ENCODE data around the gene MYO18A. TPM values are rescaled to one million over a fixed set of nuclear protein-coding genes. Genes with fewer than 3 reads are reported as not detected.

MYO18A gene
- total RNA-seq, 1 experiment from 2014 or later = 8.4 TPM

GRCh38 chr17:29050176-29050575 is 130.0 kb downstream of the MYO18A start:
- DNase-seq (ENCODE audit: low spot score) = no peak

- no peak for DNase-seq (ENCODE audit: low spot score)
Observed at GRCh38 chr17:29049541-29050145, 130.6 kb downstream of the MYO18A start.

DNA sequence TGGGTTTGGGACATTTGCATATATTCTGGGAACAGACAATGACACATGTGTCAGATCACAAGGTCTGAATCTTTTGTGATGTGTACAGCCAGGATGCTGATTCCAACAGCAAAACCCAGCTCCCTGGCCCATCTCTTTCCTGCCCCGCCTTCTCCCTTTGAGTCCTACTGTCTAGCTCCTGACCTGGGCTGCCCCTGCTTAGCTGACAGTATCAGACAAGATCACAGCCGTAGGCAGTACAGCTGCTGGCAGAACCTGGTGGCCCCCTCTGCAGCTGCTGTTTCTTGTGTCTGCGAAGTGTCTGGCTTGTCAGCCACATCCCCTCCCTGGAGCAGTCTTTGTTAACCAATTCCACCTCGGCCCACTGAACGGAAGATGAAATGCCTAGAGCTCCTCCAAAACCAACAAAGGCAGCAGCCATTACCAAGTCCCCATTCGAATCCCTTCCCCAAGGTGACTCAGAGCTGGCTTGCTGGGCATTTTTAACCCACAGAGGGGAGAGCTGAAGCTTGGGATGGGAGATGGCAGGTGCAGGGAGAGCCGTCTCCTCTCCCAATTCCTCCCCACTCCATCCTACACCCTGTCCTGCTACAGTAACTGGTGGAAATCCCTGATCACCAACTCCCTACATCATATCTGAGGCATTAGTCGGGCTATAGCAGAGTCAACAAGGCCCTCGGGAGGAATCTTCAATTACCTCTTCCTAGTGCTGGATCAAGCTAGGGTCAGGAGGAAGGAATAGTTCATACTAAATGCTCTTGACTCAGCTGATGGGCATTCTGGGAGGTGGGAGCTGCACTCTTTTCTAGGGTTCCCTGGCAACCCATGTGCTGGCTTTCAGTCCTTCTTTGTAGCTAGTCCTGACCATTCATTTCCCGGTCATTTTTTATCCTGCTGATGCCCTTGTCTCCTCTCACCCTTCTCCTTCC is 131.5 kb downstream of the MYO18A start:
- DNase-seq (ENCODE audit: low spot score) = no peak

DNA sequence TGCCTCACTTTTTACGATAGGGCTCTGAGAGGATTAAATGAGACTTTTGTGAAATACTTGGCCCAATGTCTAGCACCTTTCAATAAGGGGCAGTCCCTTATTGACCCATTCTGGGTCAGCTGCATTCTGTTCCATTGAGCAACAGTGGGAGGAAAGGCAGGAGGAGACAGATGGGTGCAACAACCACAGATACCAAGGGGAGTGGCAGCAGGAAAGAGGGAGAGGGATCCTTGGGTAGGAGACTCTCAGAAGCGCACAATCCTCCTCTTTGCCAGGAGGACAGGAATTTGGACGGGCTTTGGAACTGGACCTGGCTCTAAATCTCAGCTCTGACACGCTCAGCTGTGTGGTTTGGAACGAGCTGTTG is 133.7 kb downstream of the MYO18A start:
- DNase-seq (ENCODE audit: low spot score) = no peak

- no peak for DNase-seq (ENCODE audit: low spot score)
Observed at GRCh38 chr17:29045734-29046472, 134.3 kb downstream of the MYO18A start.

DNA sequence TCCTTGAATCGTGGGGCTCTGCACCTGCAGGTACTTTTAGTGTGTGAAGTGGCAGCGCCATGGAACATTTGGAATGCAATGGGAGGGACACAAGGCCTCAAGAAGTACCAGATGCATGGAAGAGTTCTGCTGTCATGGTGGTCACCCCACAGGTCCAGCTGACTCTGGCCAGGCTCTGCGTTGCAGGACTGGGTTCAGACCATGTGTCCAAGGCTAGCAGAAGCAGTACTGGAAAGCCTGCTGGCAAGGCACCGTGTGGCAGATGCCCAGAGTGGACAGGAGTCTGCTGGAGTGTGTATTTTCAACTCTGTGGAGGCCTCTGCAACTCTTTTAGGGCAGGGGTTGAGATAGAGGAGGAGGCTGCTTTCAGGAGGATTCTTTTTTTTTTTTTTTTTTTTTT is 135.2 kb downstream of the MYO18A start:
- DNase-seq (ENCODE audit: low spot score) = no peak

DNA sequence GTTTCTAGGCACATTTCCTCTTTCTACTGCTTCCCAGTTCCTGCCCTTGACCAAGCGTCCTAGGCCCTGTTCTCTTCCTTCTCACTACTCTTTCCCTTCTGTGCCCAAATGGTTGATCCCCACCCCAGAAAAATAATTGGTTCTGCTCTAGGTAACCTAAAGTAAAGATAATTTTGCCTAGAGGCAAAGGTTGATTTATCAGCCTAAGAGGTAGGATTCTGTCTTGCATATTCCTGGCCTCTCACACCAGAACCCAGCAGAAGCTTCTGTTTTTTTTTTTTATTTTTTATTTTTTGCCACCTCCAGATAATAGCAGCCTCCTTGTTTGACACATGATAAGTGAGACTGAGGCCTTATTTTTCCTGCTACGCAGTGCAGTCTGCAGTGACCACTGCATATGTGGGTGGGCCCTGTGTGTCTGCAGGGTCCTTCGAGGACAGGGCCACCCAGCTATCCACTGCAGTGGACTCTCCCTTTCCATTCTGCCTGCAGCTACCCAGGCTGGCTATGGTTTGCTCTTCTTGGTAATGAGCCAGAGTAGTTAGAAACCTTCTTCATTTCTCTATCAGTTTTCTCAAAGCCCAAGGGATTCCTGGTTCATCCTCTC is 136.6 kb downstream of the MYO18A start:
- no peak for DNase-seq (ENCODE audit: low spot score)

GRCh38 chr17:29042679-29043538 is 137.3 kb downstream of the MYO18A start, which contains the start of gene PIPOX:
Gene PIPOX, plus strand, starts transcription at chr17:29043141. Its CDS starts 85 bp downstream, at chr17:29043226.
- peak; percentile 51 for DNase-seq (ENCODE audit: low spot score)

- DNase-seq (ENCODE audit: low spot score) = no peak
Observed at GRCh38 chr17:29042026-29042678, 138.0 kb downstream of the MYO18A start.

GRCh38 chr17:29041571-29041970 is 138.6 kb downstream of the MYO18A start:
- no peak for DNase-seq (ENCODE audit: low spot score)

- DNase-seq (ENCODE audit: low spot score) = no peak
Observed at GRCh38 chr17:29041091-29041490, 139.1 kb downstream of the MYO18A start.

DNA sequence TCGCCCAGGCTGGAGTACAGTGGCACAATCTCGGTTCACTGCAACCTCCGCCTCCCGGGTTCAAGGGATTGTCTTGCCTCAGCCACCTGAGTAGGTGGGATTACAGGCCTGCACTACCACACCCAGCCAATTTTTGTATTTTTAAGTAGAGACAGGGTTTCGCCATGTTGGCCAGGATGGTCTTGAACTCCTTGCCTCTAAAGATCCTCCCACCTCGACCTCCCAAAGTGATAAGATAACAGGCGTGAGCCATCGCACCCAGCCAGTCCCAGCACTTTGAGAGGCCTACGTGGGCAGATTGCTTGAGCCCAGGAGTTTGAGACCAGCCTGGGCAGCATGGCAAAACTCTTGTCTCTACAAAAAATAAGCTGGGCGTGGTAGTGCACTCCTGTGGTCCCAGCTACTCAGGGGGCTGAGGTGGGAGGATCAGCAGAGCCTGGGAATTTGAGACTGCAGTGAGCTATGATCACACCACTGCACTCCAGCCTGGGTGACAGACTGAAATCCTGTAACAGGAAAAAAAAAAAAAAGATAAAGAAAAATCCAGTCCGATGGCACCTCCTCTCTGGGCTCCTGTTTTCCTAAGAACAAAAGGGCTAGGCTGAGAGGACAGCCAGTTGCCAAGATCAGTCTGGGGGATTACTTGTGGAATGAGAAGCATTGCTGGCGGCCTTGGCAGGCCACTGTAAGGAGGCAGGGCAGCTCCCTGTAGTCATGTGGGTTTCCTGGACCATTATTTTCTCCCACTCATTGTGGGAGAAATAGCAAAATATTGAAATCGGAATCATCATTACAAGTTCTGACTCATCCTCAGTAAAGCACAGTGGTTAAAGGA is 140.2 kb downstream of the MYO18A start:
- peak; percentile 55 for DNase-seq (ENCODE audit: low spot score)

- DNase-seq (ENCODE audit: low spot score) = no peak
Observed at GRCh38 chr17:29038085-29038795, 142.0 kb downstream of the MYO18A start.

DNA sequence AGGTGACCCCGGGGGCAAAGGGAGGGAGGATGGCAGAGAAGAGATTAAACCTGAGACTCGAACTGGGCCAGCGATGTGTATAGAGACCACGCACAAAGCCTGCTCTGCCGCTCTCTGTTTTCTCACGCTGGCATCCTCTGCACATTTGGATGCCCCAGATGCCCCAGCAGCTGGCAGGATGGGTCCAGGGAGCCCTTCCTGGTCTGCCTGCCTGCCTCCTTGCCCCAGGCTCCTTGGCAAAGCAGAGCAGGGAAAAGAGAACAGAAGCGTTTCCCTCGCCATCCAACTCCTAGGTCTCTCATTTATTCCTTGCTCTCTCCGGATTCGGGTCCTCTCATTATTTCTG is 142.5 kb downstream of the MYO18A start:
- DNase-seq (ENCODE audit: low spot score) = no peak

DNA sequence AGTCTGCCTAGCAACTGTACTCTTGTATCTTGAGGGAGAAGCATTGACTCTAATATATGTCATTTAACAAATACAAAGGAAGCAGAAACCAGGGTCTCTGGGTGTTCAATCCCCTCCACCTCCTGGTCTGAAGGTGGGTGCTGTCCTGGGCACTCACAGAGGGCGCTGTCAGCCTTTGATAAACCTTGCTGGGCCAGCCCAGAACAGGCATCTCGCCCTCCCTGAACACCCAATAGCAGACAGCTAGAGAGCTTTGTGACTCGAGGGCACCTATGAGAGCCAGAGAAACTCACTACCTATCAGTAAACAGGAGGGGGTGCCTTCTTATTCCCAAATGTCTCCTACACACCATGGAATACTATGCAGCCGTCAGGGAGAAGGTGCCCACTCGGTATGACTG is 143.6 kb downstream of the MYO18A start:
- no peak for DNase-seq (ENCODE audit: low spot score)

DNA sequence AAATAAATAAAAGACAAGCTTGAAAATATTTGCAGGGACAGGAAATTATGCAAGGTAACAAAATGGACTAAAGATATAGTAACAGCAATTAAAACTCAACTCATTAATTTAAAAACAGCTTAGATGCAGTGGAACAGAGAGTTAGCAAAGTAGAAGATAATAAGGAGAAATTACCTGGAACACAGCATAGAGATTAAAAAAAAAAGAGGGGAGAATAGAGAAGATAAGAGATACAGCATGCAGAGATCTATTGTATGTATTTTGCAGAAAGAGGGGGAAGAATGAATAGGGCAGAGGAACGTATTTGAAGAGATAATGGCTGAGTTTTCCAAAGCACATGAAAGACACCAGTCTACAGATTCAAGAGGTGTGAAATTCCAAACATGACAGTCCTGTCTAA is 145.7 kb downstream of the MYO18A start:
- DNase-seq (ENCODE audit: low spot score) = no peak

DNA sequence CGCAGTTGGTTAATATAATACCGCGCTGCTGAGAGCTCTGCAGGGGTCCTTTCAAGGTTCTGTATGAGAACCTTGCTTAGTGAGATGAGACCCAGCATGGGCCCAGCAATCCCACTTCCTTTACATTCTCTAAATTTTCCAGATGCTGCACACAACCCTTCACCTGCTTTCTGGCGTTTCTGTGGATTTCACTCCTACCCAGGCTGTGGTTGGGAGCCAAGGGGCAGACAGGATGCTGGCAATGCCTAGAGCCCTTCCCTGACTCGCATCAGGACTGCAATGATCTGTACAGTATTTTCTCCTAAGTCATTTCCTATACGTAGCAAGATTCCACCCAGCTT is 147.4 kb downstream of the MYO18A start:
- DNase-seq (ENCODE audit: low spot score) = no peak

DNA sequence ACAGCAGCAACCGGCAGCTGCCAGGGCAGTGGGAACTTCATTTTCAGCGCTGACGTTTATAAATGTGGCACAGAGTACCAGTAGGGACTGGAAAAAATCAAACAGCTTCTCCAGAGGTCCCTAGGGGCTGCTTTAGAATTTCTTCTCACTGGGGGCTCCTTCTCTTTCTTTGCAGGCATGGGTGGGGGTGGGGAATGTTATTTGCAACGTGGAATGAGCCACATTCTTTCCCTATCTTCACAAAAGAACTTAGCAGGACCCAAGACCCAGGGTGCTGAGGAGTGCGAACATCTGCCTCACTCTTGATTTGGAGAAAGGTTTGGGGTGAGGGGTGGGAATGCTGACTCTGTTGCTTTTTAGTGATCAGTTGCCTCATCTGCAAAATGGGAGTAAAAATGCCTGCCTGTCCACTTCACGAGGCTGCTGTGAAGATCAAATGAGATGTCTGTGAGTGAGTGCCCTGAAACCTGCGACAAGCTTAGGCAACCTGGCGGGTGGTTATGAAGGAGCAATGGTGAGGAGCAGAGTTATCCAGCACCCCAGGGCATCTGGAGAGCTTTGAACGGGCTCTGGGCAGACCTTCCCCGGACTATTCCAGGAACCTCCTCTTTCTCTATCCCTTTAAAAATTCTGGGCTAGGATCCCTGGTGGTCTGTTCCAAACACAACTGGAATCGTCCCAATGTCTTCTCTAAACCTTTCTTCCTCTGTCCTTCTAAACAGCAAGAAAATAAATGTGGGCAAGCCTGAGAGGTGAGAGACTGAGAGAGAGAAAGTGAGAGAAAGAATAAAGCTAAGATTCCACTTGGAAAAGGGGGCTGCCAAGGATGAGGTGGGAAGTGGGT is 148.0 kb downstream of the MYO18A start:
- DNase-seq (ENCODE audit: low spot score) = no peak

Measured in H4 (cell line).